NB4 (cell line): Measurements from ENCODE around the gene CAV2.

ENCODE experiments used
- DNase-seq: peaks from one replicate; pipeline ENCODE4 v3.0.0; 2010; ENCODE audit warnings: low read depth
- H3K4me3 ChIP-seq: one replicate; pipeline ENCODE4 v1.5.1; 2011; ENCODE audit warnings: mild to moderate bottlenecking, low read depth, low read length, moderate library complexity
- CTCF ChIP-seq: IDR thresholded peaks from one replicate; pipeline ENCODE4 v1.5.1; 2012; ENCODE audit warnings: low read depth, low read length
- MAX ChIP-seq: IDR thresholded peaks from 2 replicates; pipeline ENCODE4 v1.6.1; 2011; ENCODE audit warnings: low read depth, low read length
- MYC ChIP-seq: IDR thresholded peaks from 2 replicates; pipeline ENCODE4 v1.6.1; 2011; ENCODE audit warnings: low read depth, low read length
- POLR2A ChIP-seq: IDR thresholded peaks from 2 replicates; pipeline ENCODE4 v1.6.1; 2011; ENCODE audit warnings: mild to moderate bottlenecking; ENCODE audit not compliant: insufficient read length; ENCODE audit errors: extremely low read depth

Gene CAV2

GRCh38 chr7:116497708-116498107 lies 1.8 kb upstream of the CAV2 start:
- TF ChIP-seq MYC (no peak), POLR2A (no peak), MAX (no peak), CTCF (no peak)
- no peak for DNase-seq

GRCh38 chr7:116500078-116500853 lies 728 bp downstream of the CAV2 start:
- H3K4me3 ChIP-seq = no peak overlapping the region
- DNase-seq = no peak
- TF ChIP-seq MAX (no peak), MYC (no peak)

More at GRCh38 chr7:116497708-116498107, 1.8 kb upstream of the CAV2 start:
- H3K4me3 ChIP-seq = no peak overlapping the region

- no peak overlapping the region for H3K4me3 ChIP-seq
- no peak for DNase-seq
- no peak for TF ChIP-seq MYC
- TF ChIP-seq CTCF = no peak
- no peak for TF ChIP-seq MAX
- TF ChIP-seq POLR2A = no peak
These were observed 2.1 kb downstream of the CAV2 start for GRCh38 chr7:116501425-116502167.

GRCh38 chr7:116502201-116503096 lies 2.9 kb downstream of the CAV2 start:
- DNase-seq = no peak
- no peak for TF ChIP-seq POLR2A
- TF ChIP-seq MAX = no peak
- TF ChIP-seq CTCF = no peak
- no peak for TF ChIP-seq MYC
- no peak overlapping the region for H3K4me3 ChIP-seq

- no peak for TF ChIP-seq POLR2A
- no peak for TF ChIP-seq MAX
- TF ChIP-seq MYC = no peak
- TF ChIP-seq CTCF = no peak
- no peak for DNase-seq
- no peak overlapping the region for H3K4me3 ChIP-seq
These were observed 4.3 kb downstream of the CAV2 start for GRCh38 chr7:116503835-116504234.

GRCh38 chr7:116505278-116505677 lies 5.7 kb downstream of the CAV2 start:
- DNase-seq = no peak
- TF ChIP-seq MAX = no peak
- no peak for TF ChIP-seq POLR2A
- no peak for TF ChIP-seq MYC
- no peak for TF ChIP-seq CTCF
- no peak overlapping the region for H3K4me3 ChIP-seq
